Stimulated activated CD4-positive, alpha-beta T cell treated with anti-CD3 and anti-CD28 coated beads, Interleukin-15, amount 100 ng/mL, for 24 hours (primary cell): ENCODE data around the gene GALNS.
"Not testable (repeated sequence)": the region's sequence is repeated elsewhere in the genome, so short reads cannot be mapped to it uniquely, and the experiment has no call there.

ENCODE experiments used
- DNase-seq: peaks from one replicate; pipeline ENCODE4 v3.0.0-alpha.2; 2020

GALNS gene

DNA sequence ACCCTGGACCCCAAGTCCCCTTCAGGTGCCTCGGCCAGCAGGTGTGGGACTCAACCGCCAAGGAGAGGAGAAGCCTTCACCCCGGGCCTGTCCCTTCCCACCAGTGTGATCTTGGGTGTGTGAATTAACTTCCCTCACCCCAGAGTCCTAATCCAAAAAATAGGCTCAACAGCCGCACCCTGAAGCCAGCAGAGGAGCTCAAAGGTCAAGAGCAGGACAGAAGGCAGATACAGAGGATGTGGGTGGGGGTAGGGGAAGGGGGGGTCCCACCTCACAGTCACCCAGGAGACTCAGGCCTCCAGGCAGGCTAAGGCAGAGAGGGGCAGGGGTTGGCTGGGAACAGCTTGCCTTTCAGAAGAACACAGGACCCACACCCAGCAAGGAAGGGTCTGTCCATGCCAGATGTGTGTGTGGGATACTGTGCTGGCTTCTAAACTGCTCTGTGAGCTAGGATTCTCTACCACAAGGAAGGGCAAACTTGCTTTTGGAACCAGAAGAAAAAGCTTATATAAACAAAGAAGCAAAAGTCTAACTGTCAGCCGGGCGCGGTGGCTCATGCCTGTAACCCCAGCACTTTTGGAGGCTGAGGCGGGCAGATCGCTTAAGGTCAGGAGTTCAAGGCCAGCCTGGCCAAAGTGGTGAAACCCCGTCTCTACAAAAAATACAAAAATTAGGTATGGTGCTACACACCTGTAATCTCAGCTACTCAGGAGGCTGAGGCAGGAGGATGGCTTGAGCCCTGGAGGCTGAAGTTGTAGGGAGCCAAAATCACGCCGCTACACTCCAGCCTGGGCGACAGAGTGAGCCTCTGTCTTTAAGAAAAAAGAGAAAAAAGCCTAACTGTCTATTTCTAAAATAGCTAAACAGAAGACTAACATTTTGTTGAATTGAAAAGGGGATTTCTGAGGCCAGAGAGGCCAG, 76.3 kb downstream of the GALNS start:
- DNase-seq, result no peak

DNA sequence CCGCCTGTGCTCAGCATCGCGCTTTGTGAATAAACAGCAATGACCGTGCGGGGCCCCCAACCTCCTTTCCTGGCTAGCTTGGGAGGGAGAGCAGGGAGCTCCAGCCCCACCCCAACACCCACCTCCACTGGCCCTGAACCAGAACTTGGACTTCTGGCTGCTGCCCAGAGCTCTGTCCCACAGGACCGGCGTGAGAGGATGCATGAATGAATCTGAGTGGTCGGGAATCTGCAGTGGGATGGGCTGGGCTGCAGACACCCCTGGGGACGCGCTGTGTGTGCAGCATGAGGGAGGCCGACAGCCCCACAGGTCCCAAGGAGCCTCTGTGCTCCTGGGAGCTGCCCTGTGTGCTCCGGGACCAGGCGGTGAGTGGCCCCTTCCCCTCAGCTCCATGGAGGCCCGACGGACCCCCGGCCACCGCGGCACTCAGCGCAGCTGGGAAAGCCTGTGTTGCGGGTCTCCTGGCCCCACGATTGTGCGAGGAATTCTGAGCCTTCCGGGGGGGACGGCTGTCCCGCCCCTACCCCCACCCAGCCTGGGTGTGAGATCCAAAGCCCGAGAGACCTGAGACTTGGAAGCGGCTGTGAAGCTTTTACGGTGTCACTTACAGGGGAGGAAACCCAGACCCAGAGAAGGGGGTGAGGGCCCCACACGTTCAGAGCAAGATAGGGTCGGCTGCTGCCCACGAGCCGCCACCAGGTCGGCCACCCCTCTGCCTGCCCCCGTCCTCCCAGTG, 77.2 kb downstream of the GALNS start:
- DNase-seq, result no peak

DNA sequence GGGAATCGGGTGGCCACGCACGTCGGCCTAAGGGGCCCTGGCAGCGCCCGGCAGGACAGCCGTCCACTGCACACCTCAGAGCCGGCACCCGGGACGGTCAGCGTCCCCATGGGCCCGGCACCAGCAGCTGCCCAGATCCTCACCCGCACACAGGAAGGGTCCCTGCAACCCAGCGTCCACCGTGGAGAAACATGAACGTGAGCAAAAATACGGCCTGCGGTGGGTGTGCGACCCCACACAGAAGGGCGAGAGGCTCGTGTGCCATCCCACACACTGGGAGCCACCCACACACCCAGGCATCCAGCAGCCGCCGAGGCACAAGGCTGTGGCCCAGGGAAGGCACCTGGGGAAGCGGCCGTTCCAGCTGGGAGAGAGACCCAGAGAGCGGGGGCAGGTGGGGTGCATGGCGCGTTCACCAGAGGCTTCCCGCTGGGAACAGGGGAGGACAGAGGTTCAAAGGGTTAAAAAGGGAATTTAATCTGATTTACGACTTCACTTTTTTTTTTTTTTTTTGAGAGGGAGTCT, 78.1 kb downstream of the GALNS start:
- no peak for DNase-seq

DNA sequence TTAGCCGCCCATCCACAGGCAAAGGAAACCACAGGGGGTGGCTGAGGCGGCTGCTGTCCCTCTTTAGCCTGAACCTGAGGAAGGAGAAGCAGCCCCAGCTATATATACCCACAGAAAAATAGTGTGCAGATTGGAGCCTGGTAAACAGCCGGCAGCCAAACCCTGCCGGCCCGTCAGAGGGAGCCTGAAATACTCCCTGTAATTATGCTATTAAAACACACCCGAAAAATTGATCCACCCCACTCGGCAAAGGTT, 78.5 kb downstream of the GALNS start:
- DNase-seq, result no peak

DNA sequence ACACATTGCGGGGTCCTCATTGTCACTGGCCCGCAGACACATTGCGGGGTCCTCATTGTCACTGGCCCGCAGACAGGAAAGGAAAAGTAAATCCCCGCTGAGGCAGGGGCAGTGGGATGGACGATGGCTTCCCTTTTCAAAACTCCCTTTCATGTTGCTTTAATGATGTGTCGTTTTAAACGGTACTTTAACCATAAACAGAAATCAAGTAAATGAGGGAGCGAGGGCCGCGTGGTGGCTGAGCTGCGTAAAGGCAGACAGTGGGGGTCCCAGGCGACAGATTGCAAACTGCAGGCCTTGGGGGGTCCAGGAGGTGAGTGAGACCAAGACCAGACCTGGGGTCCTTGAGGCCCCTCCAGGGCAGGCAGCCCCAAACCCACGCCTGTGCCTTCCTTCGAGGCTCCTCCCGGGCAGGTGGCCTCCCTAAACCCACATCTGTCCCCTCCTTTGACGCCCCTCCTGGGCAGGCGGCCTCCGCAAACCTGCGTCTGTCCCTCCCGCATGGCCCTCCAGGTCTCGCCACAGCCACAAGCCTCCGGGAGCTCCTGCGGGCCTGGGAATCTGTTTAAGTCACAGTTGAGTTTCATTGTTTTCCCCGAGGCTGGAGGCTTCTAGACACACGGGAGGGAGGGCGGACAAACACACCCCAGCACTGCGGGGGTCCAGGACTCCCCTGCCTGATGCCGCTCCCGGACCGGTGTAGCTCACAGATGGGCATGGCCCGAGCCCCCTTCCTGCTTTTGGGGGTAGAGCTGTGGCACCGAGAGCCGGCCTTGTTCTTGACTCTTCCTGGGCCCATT, 79.1 kb downstream of the GALNS start:
- no peak for DNase-seq

DNA sequence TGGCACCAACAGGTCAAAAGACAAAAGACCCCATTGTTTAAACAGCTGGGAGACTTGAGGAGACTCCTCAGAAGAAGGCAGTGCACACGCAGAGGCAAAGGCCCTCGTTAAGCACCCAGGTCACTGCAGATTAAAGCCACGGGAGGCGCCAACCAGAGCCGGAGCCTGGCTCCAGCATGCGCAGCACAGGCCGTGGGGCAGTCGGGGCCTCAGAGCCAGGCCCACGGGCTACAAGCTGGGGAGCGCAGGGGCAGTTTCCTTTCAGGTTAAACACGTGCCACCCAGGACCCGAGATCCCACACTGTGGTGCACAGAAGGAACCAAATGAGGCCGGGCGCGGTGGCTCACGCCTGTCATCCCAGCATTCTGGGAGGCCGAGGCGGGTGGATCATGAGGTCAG, 80.9 kb downstream of the GALNS start:
- DNase-seq, result no peak

DNA sequence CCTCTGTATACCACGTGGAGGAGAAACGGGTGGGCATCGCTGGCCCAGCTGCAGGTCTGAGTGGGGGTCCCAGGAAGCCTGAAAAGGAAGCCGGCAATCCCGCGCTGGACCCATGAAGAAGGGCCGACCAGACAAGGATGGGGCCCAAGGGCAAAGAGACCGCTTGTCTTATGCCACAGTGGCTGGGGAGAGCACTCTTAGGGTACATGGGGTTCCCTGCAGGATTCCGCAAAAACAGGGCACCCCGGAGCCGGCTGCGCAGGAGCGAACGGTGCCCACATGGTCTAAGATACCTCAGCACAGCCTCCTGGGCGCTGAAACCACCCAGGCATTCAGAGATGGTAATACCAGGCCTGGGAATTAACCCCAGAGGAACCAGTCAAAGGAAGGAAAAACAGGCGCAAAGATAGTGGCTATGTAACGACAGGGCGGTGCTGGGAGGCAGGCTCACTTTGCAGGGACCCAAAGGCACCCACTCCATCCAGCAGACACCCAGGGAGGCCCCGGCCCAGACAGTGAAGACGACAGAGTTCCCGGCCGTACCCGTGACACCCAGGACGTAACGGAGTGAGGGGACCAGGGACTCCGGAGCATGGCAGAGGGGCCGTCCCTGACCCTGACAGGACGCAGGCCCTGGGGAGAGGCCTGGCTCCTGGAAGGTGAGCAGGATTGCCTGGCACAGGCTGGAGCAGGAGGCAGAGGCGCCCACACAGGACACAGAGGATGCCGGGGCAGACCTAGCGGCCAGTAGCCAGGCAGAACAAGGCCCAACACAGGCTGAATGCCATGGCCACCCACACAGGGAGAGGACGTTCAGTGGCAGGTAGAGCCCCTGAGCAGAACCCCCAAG, 82.0 kb downstream of the GALNS start:
- no peak for DNase-seq

DNA sequence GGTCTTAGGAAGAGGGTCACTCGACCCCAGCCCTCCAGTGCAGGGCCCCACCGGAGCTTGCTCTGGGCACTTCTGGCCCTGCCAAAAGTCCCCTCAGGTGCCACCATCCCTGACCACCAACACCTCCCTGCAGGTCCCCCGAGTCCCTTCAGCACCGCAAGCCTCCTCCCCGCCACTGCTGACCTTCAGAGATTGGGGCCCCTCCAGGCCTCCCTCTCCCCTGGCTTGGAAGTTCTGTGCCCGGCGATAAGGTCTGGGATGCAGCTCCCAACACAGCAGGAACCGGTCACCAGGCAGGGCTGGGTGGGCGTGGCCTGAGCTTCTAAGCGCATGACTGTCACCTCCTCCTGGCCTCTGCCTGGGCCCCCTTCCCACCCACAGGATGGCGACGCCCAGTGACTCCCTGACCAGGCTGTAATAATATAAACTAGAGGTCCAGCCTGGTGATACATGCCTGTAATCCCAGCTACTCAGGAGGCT, 82.9 kb downstream of the GALNS start:
- DNase-seq, result no peak

DNA sequence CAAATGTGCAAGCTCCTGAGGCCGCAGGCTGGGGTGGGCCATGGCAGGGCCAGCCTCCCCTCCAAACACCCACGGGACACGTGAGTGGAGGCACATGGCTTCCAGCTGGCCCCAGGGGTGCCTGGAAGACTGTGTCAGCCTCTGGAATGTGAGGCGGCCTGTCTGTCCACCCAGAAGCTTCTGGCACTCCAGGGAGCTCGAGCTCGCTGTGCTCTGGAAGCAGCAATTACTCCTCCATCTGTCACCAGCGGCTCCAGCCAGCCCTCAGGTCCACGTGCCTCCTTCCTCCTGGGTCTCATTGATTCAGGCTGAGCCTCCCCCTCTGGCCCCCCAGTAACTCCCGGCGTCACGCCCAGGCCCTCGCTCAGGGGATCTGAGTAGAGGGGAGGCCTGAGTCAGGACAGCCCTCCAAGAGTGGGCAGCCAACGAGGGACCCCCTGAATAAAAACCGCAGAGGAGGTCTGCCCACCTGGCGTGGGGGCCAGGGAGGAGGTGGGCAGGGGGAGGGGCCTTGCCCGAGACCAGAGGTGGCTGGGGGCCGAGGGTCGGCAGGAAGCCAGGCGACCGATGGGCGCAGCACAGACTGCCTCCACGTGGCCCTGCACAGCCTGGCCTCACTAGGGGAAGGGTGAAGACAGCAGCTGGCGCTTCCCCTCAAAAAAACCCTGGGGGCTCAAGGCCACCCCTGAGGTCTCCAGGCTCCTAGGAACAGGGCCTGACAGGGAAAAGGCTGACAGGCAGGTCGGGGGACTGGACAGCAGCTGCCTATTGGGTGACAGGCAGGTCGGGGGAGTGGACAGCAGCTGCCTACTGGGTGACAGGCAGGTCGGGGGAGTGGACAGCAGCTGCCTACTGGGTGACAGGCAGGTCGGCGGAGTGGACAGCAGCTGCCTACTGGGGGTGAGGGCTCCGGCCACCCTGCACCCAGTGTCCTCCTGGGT, 83.6 kb downstream of the GALNS start:
- DNase-seq, result no peak

DNA sequence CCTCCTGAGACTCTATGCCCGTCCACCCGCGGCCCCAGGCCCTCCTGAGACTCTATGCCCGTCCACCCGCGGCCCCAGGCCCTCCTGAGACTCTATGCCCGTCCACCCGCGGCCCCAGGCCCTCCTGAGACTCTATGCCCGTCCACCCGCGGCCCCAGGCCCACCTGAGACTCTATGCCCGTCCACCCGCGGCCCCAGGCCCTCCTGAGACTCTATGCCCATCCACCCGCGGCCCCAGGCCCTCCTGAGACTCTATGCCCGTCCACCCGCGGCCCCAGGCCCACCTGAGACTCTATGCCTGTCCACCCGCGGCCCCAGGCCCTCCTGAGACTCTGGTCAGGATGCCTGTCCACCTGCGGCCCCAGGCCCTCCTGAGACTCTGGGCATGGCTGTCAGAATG, 85.0 kb downstream of the GALNS start:
- DNase-seq, result not testable (repeated sequence)

DNA sequence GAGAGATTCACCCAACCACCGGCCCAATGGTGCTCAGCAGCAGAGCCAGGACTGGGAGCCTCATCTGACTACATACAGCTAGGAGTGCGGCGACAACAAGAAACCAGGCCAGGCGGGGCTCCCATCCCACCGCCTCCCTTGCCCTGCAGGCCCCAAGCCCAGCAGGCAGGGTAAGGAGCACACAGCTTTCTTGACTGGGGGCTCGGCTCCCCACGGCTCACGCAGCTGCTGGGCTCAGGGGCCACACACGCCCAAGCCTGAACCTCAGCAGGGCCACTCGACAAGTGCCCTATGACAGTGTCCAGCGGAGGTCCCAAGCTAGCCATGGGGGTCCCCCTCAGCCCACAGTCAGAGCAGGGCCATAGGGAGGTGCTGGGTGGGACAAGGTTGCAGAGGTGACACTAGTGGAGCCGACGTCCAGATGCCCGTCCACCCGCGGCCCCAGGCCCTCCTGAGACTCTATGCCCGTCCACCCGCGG, 85.4 kb downstream of the GALNS start:
- DNase-seq, result no peak

DNA sequence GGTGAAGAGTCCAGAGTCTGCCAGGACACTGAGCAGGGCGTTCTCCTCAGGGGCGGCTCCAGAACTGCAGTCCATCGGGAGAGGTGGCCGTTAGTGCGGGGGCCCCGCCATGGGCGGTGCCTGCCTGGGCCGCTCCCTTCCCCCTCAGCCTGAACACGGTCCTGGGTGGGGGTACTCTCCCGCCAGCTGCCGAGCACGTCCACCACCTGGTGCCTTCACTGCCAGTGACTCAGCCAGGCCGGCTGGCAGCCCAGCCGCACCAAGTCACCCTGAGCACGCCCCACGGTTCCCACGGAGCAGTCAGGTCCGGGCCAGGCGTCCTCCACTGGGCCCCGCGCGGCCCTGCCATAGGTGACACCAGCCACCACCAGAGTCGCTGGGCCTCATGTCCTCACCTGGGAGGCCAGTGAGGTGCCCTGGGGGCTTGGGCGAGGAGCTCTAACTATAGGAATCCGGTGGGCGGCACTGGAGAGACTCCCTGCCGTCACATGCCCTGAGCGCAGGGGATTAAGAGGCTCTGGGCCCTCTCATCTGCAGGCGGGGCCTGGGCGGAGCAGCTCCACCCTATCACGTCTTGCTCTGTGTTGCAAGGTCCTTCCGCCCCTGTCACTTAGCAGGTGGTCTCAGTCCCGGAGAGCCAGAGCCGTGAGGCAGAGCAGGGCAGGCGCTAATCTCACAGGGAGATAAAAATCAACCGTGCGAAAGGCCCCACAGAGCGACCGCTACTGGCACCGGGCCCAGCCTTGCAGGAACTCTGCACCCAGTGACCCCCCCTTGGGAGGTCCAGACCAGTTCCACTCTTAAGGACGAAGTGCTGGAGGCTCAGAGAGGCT, 86.1 kb downstream of the GALNS start:
- DNase-seq, result peak; percentile 41

DNA sequence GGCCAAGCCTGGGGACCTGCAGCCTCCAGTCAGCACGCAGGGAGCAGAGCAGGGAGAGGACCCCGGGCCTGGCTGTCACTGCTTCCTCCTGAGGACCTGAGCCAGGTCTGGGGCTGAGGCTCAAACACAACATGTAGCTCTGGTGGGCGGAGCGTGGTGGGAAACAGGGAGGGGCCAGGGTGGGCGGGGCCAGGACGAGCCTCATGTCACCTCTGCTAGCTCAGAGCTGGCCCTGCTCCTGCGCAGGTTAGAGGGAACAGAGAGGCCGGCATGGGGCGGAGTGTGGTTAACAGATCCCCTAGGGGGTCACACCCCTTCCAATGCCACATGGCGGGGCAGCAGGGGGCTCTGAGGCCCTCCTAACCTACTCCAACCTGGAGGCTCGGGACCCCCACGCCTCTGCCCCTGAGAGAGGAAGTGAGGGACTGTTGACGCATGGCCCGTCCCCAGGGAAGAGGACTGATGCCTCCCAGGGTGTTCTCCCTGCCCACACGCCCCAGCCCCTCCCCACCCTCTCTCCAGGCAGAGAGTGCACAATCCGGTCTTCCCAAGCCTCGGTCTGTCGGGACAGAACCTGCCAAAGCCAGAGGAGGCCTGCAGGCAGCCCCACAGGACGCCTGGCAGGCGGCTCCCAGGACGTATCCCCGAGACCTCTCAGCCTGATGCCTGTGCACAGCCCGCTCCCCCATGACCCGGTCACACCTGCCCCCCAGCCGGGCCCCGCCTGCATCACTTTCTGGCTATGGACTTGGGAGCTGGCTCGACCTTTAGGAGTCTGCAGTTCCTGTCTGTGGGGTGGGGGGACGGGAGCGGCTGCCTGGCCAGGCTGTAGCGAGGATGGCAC, 86.9 kb downstream of the GALNS start:
- peak; percentile 54 for DNase-seq

DNA sequence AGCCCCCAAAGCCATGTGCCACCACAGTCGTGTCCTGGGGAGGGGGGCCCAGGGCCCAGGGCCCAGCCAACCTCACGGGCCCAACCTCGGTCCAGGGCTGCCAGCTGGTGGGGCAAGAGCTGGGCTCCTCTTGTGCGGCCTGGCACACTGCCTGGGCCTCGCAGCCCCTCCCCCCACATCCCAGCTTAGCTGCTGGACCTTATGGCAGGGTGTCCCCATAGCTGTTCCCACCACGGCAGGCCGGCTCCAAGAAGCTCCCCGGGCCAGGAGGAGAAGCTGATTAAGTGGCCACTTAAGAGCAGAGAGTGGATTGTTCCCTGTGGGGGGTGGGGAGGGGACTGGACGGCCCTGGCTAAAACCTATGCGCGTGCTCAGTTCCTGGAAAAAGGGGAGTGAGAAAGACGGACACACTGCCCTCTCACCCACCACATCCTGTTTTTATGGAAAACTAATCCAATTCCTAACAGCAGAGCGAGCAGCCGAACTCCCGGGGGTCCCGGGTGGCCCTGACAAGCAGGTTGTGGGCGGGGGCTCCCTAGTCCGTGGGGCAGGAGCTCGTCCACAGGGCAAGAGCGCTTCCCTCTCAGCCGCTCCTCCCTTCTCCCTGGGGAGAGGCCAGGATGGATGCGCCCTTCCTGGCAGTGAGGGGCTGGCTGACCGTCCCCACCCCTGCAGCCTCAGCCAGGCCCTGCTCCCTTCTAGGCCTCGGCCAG, 88.5 kb downstream of the GALNS start:
- DNase-seq, result no peak

DNA sequence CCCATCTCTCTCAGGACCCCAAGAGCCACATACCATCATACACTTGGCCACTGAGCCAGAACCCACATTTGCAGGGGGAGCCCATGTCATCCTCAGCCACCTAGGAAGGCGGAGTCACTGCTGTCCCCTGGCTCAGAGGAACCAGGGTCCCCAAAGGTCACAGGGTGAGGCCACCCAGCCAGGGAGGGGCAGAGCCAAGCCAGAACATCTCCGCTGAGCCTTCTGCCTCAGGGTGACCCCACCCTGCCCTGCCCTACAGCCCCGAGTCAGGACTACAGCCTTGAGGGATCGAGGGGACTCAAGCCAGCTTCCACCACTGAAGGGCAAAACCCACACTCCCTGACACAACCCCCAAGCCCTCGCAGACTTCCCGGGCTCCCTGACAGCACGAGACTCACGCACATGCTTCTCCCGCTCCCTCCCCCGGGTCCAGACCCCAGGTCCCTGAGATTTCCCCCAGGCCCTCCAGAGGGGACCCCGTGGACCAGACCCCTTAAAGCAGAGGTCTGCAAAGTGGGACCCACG, 89.1 kb downstream of the GALNS start:
- no peak for DNase-seq

DNA sequence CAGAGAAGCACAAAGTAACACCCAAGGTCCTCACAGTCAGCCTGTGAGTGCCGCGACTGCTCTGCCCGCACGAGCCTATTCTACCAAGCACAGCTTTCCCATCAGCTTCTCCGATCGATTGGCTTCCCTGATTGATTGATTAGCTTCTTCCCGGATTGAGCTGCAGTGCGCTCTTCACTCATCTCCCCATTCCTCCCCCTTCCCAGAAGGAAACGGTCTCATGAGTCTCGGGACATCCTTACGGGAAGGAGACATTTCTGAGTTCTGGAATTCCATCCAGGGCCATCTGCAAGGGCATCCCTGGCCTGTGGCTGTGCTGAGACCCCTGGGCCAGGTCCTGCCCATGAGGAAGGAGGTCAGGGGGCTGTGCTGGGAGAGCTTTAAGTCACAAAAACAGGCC, 89.8 kb downstream of the GALNS start:
- DNase-seq, result no peak

DNA sequence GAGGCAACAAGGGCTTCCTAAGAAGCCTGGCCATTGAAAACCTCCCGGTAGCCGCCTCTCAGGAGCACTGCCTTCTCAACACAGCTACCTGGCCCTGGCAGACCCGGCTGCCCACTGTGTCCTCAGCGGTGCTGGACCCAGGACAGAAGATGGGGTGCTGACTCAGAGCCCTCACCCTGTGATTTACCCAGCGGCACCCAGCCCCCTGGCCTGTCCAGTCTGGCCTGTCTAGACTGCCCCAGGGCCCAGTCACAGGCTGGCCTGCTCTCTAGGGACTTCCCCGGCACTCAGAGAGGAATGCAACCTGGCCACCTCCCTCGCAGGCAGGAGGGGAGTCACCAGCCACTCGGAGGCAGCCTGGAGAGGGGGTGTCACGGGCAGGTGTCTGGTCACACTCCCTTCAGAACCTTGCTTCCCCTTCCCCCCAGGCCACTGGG, 91.8 kb downstream of the GALNS start:
- no peak for DNase-seq

DNA sequence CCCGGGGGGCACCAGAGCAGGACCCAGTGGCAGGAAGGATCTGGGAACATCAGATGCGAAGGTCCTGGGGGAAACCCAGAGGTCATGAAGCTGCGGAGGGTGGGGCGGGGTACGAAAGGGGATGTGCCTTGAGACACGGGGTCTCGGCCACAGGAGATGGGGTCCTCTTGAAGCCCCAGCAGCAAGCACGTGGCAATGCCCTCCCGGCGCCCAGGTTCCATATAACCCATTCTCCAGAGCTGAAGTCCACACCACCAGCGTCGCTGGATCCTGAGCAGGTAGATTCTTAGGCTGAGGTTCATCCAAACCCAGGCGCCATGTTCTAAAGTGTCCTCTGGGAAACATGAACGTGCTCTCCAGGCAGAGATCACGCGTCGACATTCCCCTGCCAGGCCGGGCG, 92.7 kb downstream of the GALNS start:
- no peak for DNase-seq
